HL-60 (cell line): ENCODE measurements around the gene ITGAL.

Experiments used
- DNase-seq, 2 experiments: peaks; one replicate each; pipeline ENCODE4 v3.0.0-alpha.2; 2010 to 2020; ENCODE audit warnings: low read depth in 1 of 2, low spot score in 1 of 2
- H3K27ac ChIP-seq: fragments of 250-450 bp; sonication (Bioruptor Pico); replicated peaks from 2 replicates; pipeline ENCODE4 v1.5.1; 2020; ENCODE audit warnings: mild to moderate bottlenecking, moderate library complexity
- H3K27me3 ChIP-seq: fragments of 250-450 bp; sonication (Bioruptor Pico); 2 replicates; pipeline ENCODE4 v1.5.1; 2021; ENCODE audit warnings: mild to moderate bottlenecking, moderate library complexity; ENCODE audit not compliant: insufficient read depth, poor library complexity, severe bottlenecking
- H3K4me3 ChIP-seq: replicated peaks from 2 replicates; pipeline ENCODE4 v1.5.1; 2011; ENCODE audit warnings: mild to moderate bottlenecking, control low read depth, low read length; ENCODE audit not compliant: insufficient read depth
- GABPA ChIP-seq: IDR thresholded peaks from 2 replicates; pipeline ENCODE4 v1.6.1; 2012; ENCODE audit warnings: low read depth
- POLR2AphosphoS5 ChIP-seq: IDR thresholded peaks from 2 replicates; pipeline ENCODE4 v1.6.1; 2012; ENCODE audit warnings: low read depth
- REST ChIP-seq: IDR thresholded peaks from 2 replicates; pipeline ENCODE4 v1.6.1; 2012; ENCODE audit warnings: low read depth; ENCODE audit not compliant: insufficient replicate concordance
- SPI1 ChIP-seq: IDR thresholded peaks from 2 replicates; pipeline ENCODE4 v1.6.1; 2012; ENCODE audit warnings: low read depth, mild to moderate bottlenecking, borderline replicate concordance
- TF ChIP-seq, protein P1 (sequence below): IDR thresholded peaks from one replicate; pipeline ENCODE4 v1.5.1; 2011; ENCODE audit warnings: low read length, control low read depth, inconsistent platforms; ENCODE audit not compliant: insufficient read depth

Gene ITGAL

DNA sequence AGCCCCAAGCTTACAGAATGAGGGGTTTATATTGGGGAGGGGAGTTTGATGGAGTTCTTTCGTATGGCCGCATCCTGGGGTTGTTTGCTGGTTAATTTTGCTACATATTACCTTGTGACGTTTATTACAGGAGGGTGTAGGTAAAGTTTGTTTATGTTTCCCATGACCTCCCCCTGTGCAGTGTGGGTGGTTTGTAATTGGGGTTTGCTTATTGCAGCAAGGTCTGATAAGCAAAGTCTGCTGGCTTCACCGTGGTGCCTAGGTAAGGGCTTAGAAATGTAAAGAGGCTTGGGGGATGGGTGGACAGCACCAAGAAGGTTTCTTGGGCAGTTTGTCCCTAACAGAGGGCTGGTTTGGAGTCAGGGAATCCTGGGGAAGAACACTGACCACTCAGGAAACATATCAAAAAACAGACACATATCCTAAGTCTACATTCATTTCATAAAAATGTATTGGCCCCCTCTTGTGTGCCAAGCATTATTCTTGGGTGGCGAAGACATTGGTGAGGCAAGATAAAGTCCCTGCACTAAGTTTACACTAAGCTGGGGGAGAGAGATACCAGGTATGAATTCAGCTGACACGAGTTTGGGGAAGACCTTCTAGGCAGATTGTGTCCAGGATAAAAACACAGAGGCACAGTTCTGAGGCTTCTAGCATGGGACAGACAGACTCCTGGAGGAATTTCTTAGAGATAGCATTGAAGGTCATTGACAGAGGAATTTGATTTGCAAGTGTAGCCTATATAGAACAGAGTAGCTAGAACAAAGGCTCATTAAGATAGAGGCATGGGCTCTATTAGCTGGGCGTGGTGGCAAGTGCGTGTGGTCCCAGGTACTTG lies 76.1 kb downstream of the ITGAL start:
- Histone ChIP-seq H3K27me3 (no peaks in the 10 kb centered on the region), H3K27ac (no peak overlapping the region), H3K4me3 (no peak overlapping the region)
- TF ChIP-seq POLR2AphosphoS5, result no peak
- TF ChIP-seq REST, result no peak
- TF ChIP-seq GABPA, result no peak
- TF ChIP-seq SPI1, result no peak
- TF ChIP-seq, protein P1, sequence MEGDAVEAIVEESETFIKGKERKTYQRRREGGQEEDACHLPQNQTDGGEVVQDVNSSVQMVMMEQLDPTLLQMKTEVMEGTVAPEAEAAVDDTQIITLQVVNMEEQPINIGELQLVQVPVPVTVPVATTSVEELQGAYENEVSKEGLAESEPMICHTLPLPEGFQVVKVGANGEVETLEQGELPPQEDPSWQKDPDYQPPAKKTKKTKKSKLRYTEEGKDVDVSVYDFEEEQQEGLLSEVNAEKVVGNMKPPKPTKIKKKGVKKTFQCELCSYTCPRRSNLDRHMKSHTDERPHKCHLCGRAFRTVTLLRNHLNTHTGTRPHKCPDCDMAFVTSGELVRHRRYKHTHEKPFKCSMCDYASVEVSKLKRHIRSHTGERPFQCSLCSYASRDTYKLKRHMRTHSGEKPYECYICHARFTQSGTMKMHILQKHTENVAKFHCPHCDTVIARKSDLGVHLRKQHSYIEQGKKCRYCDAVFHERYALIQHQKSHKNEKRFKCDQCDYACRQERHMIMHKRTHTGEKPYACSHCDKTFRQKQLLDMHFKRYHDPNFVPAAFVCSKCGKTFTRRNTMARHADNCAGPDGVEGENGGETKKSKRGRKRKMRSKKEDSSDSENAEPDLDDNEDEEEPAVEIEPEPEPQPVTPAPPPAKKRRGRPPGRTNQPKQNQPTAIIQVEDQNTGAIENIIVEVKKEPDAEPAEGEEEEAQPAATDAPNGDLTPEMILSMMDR, result no peak
- no peak for DNase-seq

DNA sequence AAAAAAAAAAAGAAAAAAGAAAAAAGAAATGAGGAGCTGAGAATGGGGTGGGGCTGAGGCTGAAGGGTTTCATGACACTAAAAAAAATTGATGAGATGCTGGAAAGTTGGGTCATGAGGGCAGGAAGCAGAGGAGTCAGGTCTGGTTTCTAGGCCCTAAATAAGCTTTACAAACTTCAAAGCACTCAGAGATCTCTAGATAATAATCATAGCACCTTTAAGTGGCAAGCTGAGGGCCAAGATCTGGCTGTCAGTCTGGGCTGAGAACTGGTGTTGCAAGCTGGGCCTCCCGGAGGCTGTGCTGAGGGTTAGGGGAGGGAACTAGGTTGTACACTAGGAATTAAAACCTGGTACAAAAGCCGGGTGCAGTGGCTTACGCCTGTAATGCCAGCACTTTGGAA lies 79.2 kb downstream of the ITGAL start:
- TF ChIP-seq REST, result no peak
- TF ChIP-seq, protein P1, result no peak
- TF ChIP-seq POLR2AphosphoS5, result no peak
- no peak for TF ChIP-seq GABPA
- Histone ChIP-seq H3K27me3 (no peaks in the 10 kb centered on the region), H3K27ac (no peak overlapping the region), H3K4me3 (no peak overlapping the region)
- peak in 1 of 2 experiments; percentile 47 for DNase-seq

DNA sequence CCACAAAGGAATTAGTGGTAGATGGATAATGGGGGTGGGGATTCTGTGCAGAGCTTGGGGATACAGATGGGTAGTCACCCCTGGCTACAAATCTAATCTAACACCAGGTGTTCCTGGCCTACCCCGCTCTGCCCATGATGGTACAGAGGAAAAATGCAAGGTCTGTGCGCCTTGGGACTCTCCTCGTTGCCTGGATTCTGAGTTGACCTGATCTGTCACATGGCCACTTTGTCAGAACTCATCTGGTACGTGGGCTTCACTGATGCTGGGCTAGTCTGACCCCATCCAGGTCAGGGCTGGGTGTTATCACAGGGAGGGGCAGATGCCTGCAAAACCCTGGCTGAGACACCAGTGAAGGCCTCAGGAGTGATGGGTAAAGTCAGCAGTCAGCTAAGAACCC lies 80.4 kb downstream of the ITGAL start:
- no peak for TF ChIP-seq SPI1
- TF ChIP-seq REST, result no peak
- TF ChIP-seq POLR2AphosphoS5, result no peak
- TF ChIP-seq, protein P1, result no peak
- no peak for TF ChIP-seq GABPA
- no peaks in the 10 kb centered on the region for H3K27me3 ChIP-seq
- DNase-seq, result no peak
- no peak overlapping the region for H3K4me3 ChIP-seq
- no peak overlapping the region for H3K27ac ChIP-seq
